B cell (primary cell): ENCODE results near the gene RAI14. TPM values are rescaled to one million over a fixed set of nuclear protein-coding genes. Genes with fewer than 3 reads are reported as not detected.

Experiments
- ATAC-seq: fragments of 200-7000 bp; cut with Tn5 transposase; one replicate; pipeline ENCODE4 v1.10.0; 2021; ENCODE audit warnings: low read depth, mild to moderate bottlenecking, moderate number of reproducible peaks, moderate library complexity
- CTCF ChIA-PET: fragments of 350-600 bp; sonication (Branson Sonifier 250); formaldehyde crosslinking; loops from one replicate; lab custom pipeline; 2021; ENCODE audit warnings: antibody characterized with exemption, inconsistent platforms; lab: Charles Lee
- POLR2A ChIA-PET: fragments of 350-600 bp; sonication (Branson Sonifier 250); formaldehyde crosslinking; loops from one replicate; lab custom pipeline; 2021; ENCODE audit warnings: antibody characterized with exemption; lab: Charles Lee
- DNase-seq: peaks from one replicate; pipeline ENCODE4 v3.0.0; 2013
- H2AFZ ChIP-seq: 2 replicates; pipeline ENCODE4 v1.6.1; 2012; ENCODE audit warnings: mild to moderate bottlenecking, low read depth, low read length; ENCODE audit not compliant: insufficient read depth, poor library complexity, severe bottlenecking
- H3K27ac ChIP-seq, 2 donors: 1 replicate in 1 of 2; 2 replicates in 1 of 2; pipeline ENCODE4 v1.5.1; 2012 to 2013; ENCODE audit warnings: low read length in 2 of 2, mild to moderate bottlenecking in 2 of 2, moderate library complexity in 1 of 2
- H3K27me3 ChIP-seq, 4 experiments: fragments of 200-600 bp in 1 of 4; sonication (generic) in 1 of 4; replicated peaks in 1 of 4; 1 replicate in 2 of 4; 2 replicates in 2 of 4; pipeline versions ENCODE4 v1.6.1 to v1.7.0; 2013 to 2016; ENCODE audit warnings: low read length in 3 of 4, mild to moderate bottlenecking in 2 of 4, mixed read lengths in 1 of 4, moderate library complexity in 1 of 4; ENCODE audit not compliant: insufficient read depth in 4 of 4, control insufficient read depth in 3 of 4; ENCODE audit errors: control extremely low read depth in 1 of 4
- H3K36me3 ChIP-seq, 2 experiments: replicated peaks in 1 of 2; 1 replicate in 1 of 2; 2 replicates in 1 of 2; pipeline versions ENCODE4 v1.6.1 to v1.7.1; 2013; ENCODE audit warnings: low read length in 1 of 2; ENCODE audit not compliant: insufficient read depth in 2 of 2, control insufficient read depth in 1 of 2; ENCODE audit errors: control extremely low read depth in 1 of 2, extremely low read depth in 1 of 2
- H3K4me1 ChIP-seq, 2 donors: fragments of 200-600 bp in 1 of 2; sonication (generic) in 1 of 2; 1 replicate in 1 of 2; 2 replicates in 1 of 2; pipeline versions ENCODE4 v1.5.1 to v1.6.1; 2013 to 2017; ENCODE audit warnings: low read length in 2 of 2; ENCODE audit not compliant: control insufficient read depth in 2 of 2, insufficient read depth in 2 of 2
- H3K4me2 ChIP-seq: replicated peaks from 2 replicates; pipeline ENCODE3; 2012; ENCODE audit warnings: mild to moderate bottlenecking, low read depth, low read length; ENCODE audit not compliant: poor library complexity, severe bottlenecking
- H3K4me3 ChIP-seq, 5 experiments: fragments of 200-600 bp in 1 of 5; sonication (generic) in 1 of 5; 1 replicate in 3 of 5; 2 replicates in 2 of 5; pipeline versions ENCODE4 v1.5.1 to v1.7.0; 2011 to 2016; ENCODE audit warnings: low read length in 4 of 5, mild to moderate bottlenecking in 4 of 5, low read depth in 2 of 5, control low read depth in 1 of 5, moderate library complexity in 1 of 5; ENCODE audit not compliant: insufficient read depth in 1 of 5; ENCODE audit errors: control extremely low read depth in 1 of 5, extremely low read depth in 1 of 5
- H3K79me2 ChIP-seq: fragments of 200-600 bp; sonication (generic); one replicate; pipeline ENCODE4 v1.6.0; 2016; ENCODE audit warnings: low read length; ENCODE audit not compliant: control insufficient read depth, insufficient read depth
- H3K9ac ChIP-seq: fragments of 200-600 bp; sonication (generic); 2 replicates; pipeline ENCODE4 v1.6.1; 2017; ENCODE audit warnings: mild to moderate bottlenecking, low read length, moderate library complexity
- H3K9me3 ChIP-seq, 3 donors: one replicate each; pipeline versions ENCODE4 v1.6.1 to v1.7.1; 2013; ENCODE audit warnings: low read length in 2 of 3; ENCODE audit not compliant: control insufficient read depth in 2 of 3, insufficient read depth in 1 of 3; ENCODE audit errors: control extremely low read depth in 1 of 3
- H4K20me1 ChIP-seq: 2 replicates; pipeline ENCODE4 v1.6.0; 2012; ENCODE audit warnings: mild to moderate bottlenecking, low read length; ENCODE audit not compliant: insufficient read depth, control insufficient read depth, poor library complexity, severe bottlenecking
- H3K27ac Mint-ChIP-seq: one replicate; pipeline ENCODE4 v1.8.0; 2021; ENCODE audit warnings: mixed read lengths
- H3K27me3 Mint-ChIP-seq: one replicate; pipeline ENCODE4 v1.8.0; 2021; ENCODE audit warnings: mixed read lengths
- H3K4me1 Mint-ChIP-seq: one replicate; pipeline ENCODE4 v1.8.0; 2021; ENCODE audit warnings: mixed read lengths
- H3K4me3 Mint-ChIP-seq: one replicate; pipeline ENCODE4 v1.8.0; 2021; ENCODE audit warnings: mixed read lengths
- H3K9me3 Mint-ChIP-seq: one replicate; pipeline ENCODE4 v1.8.0; 2022; ENCODE audit warnings: mixed read lengths; ENCODE audit not compliant: insufficient read depth
- EZH2 ChIP-seq: IDR thresholded peaks from 2 replicates; pipeline ENCODE4 v1.6.1; 2012; ENCODE audit warnings: borderline replicate concordance, low read depth, mild to moderate bottlenecking, moderate library complexity, low read length; ENCODE audit not compliant: insufficient read depth, poor library complexity, severe bottlenecking
- WGBS: methylation state at CpG from one replicate; pipeline ENCODE4 v1.1.5; 2013; ENCODE audit warnings: missing lambda C conversion rate; ENCODE audit not compliant: insufficient coverage; 5-methylcytosine and 5-hydroxymethylcytosine counted together
- intact Hi-C: fragments of 100-400 bp; cut with micrococcal nuclease; formaldehyde crosslinking; loops from one replicate; pipeline ENCODE4 v1.10.0; 2022
- polyA plus RNA-seq: library from polyadenylated mRNA; depleted of rRNA; stranded (reverse); fragments of >200 nt; gene quantifications from 2 replicates; pipeline ENCODE4 v1.2.3, GENCODE V29; 2012
- total RNA-seq, 2 donors: library from RNA; stranded (reverse); fragments of 120-200 nt in 1 of 2; gene quantifications; 1 replicate in 1 of 2; 2 replicates in 1 of 2; pipeline versions ENCODE4 v1.2.3 to v1.2.4, GENCODE V29; 2013 to 2022
- TF ChIP-seq, protein P1 (sequence below): fragments of 200-600 bp; IDR thresholded peaks from one replicate; pipeline ENCODE4 v1.8.0; 2022; ENCODE audit warnings: antibody characterized with exemption, mild to moderate bottlenecking

RAI14 gene
- total and polyA plus RNA-seq, 2 donors (not counting 1 experiment from before 2014, with no cell fraction given): 0.55 to 1.9 TPM

- Mint-ChIP-seq H3K4me1 (no peaks in the 10 kb centered on the region), H3K27me3 (no peaks in the 10 kb centered on the region), H3K27ac (no peak overlapping the region), H3K4me3 (no peak overlapping the region), H3K9me3 (no peaks in the 10 kb centered on the region)
- Histone ChIP-seq H3K9ac (no peak overlapping the region), H3K9me3 (no peaks in the 10 kb centered on the region), H3K79me2 (no peaks in the 10 kb centered on the region), H3K4me2 (no peak overlapping the region), H3K4me1 (no peaks in the 10 kb centered on the region), H3K27ac (no peak overlapping the region), H2AFZ (no peak overlapping the region), H3K4me3 (no peak overlapping the region), H3K36me3 (no peaks in the 10 kb centered on the region), H3K27me3 (no peaks in the 10 kb centered on the region), H4K20me1 (no peaks in the 10 kb centered on the region)
- 100% methylated on average over 2 of the region's 3 CpGs for WGBS
- intact Hi-C loops: no loop called here
- TF ChIP-seq, protein P1, sequence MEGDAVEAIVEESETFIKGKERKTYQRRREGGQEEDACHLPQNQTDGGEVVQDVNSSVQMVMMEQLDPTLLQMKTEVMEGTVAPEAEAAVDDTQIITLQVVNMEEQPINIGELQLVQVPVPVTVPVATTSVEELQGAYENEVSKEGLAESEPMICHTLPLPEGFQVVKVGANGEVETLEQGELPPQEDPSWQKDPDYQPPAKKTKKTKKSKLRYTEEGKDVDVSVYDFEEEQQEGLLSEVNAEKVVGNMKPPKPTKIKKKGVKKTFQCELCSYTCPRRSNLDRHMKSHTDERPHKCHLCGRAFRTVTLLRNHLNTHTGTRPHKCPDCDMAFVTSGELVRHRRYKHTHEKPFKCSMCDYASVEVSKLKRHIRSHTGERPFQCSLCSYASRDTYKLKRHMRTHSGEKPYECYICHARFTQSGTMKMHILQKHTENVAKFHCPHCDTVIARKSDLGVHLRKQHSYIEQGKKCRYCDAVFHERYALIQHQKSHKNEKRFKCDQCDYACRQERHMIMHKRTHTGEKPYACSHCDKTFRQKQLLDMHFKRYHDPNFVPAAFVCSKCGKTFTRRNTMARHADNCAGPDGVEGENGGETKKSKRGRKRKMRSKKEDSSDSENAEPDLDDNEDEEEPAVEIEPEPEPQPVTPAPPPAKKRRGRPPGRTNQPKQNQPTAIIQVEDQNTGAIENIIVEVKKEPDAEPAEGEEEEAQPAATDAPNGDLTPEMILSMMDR: no peak
- TF ChIP-seq EZH2: no peak
- CTCF ChIA-PET: no interaction called here
- ATAC-seq: no peak
- no peak for DNase-seq
- POLR2A ChIA-PET: no interaction called here
Measured at GRCh38 chr5:34734326-34734725, 78.2 kb downstream of the RAI14 start.

- WGBS: 93% methylated on average over 13 of the region's 19 CpGs
Measured at GRCh38 chr5:34735491-34736426, 79.6 kb downstream of the RAI14 start.

More at GRCh38 chr5:34735491-34736426, 79.6 kb downstream of the RAI14 start:
- H3K4me1 Mint-ChIP-seq: no peaks in the 10 kb centered on the region
- H3K27me3 ChIP-seq: no peaks in the 10 kb centered on the region
- ATAC-seq (no peak), DNase-seq (no peak)
- no peak overlapping the region for H3K27ac ChIP-seq
- H3K27me3 Mint-ChIP-seq: no peaks in the 10 kb centered on the region
- H3K27ac Mint-ChIP-seq: no peak overlapping the region
- H2AFZ ChIP-seq: no peak overlapping the region
- TF ChIP-seq, protein P1: no peak
- no peak for TF ChIP-seq EZH2
- no peaks in the 10 kb centered on the region for H3K36me3 ChIP-seq
- no peaks in the 10 kb centered on the region for H3K79me2 ChIP-seq
- intact Hi-C loops: no loop called here
- H3K4me1 ChIP-seq: no peaks in the 10 kb centered on the region
- POLR2A ChIA-PET: no interaction called here
- no peak overlapping the region for H3K9ac ChIP-seq
- CTCF ChIA-PET: no interaction called here
- H4K20me1 ChIP-seq: no peaks in the 10 kb centered on the region
- H3K4me3 ChIP-seq: no peak overlapping the region
- no peaks in the 10 kb centered on the region for H3K9me3 Mint-ChIP-seq
- H3K4me2 ChIP-seq: no peak overlapping the region
- H3K9me3 ChIP-seq: no peaks in the 10 kb centered on the region
- no peak overlapping the region for H3K4me3 Mint-ChIP-seq
